LHCN-M2 (cell line): Measurements from ENCODE around the gene AVPI1. TPM values are rescaled to one million over a fixed set of nuclear protein-coding genes. Genes with fewer than 3 reads are reported as not detected.
"Not testable (repeated sequence)": the region's sequence is repeated elsewhere in the genome, so short reads cannot be mapped to it uniquely, and the experiment has no call there.

Source experiments
- DNase-seq: peaks from one replicate; pipeline ENCODE4 v3.0.0-alpha.2; 2012; ENCODE audit warnings: low read depth
- total RNA-seq: library from RNA; depleted of rRNA; stranded (reverse); fragments of >200 nt; gene quantifications from 2 replicates; pipeline ENCODE4 v1.2.3, GENCODE V29; 2014

The AVPI1 gene
- total RNA-seq, 1 experiment from 2014 or later = 24.4 TPM

DNA sequence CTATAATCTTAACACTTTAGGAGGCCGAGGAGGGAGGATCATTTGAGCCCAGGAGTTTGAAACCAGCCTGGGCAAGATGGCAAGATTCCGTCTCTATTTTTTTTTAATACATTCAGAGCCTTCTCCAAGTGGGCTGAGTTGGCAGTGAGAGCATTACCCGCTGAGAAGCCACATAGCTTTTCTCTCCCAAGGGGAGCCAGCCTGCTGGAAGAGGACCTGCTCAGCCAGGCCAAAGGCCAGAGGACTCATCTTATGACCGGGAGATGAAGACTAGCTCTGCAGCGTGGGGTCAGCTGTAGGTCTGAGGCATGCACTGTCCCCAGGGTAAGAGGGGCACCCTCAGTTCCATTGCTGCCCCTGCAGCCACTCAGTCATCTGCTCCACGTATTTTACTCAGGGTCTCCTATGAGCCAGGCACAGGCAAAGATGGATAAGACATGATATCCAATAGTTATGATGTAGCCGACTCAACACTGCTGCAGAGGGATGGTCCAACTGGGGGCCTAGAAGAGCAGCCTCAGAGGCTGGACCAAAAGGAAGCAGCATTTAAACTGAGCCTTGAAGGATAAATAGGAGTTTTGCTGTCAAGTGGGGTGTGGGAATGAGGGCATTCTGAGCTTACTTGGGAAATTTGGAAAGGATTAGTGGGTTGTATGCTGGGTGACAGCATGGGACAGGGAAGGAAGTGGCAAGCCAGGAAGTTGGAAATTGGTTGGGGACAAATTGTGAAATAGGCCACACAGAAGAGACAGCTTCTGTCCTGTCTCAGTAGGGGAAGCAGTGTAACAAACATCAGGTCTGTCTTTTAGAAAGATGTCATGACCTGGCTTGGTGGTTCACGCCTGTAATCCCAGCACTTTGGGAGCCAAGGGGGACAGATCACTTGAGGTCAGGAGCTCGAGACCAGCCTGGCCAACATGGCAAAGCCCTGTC, 24.9 kb upstream of the AVPI1 start:
- DNase-seq = no peak

- peak; percentile 81 for DNase-seq
Observed at GRCh38 chr10:97708976-97709946, 22.2 kb upstream of the AVPI1 start.

- no peak for DNase-seq
Observed at GRCh38 chr10:97708167-97708566, 21.1 kb upstream of the AVPI1 start.

- no peak for DNase-seq
Observed at GRCh38 chr10:97707134-97707861, 20.3 kb upstream of the AVPI1 start.

DNA sequence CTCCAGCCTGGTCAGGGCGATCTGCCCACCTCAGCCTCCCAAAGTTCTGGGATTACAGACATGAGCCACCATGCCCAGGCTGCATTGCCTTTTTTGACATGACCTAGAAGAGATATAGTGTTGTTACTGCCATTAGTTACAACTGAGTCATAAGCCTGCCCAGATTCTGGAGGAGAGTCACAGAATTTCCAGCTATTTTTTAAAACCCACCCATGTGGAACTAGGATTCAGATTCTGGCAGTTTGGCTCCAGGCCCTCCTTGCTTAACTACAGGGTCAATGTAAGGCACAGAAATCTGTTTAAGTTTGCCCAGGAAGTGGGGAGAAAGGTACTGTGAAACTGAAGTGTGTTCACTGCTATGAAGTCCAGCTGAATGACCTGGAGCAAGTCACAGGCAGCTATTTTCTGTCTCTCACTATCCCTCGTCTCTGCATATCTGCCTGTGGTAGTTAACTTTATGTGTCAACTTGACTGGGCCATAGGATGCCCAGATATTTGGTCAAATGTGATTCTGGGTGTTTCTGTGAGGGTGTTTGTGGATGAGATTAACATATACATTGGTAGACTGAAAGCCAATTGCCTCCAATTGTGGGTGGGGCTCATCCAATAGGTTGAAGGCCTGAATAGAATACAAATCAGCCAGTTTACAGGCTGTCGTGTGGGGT, 18.1 kb upstream of the AVPI1 start:
- no peak for DNase-seq

DNA sequence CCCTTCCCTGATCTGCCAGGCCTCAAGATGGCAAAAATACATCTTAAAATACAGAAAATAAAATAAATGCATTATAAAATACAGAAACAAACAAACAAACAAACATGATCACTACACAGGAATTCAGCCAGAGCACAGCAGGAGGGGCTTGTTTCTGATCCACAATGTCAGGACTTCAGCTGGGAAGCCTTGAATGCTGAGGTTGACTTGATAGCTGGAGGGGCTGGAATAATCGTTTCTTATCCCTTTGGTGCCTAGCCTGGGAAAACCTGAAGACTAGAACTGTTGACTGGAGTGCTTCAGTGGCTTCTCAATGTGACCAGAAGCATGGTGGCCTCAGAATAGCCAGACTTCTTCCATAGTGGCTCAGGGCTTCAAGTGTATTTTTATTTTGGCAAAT, 17.3 kb upstream of the AVPI1 start:
- no peak for DNase-seq

GRCh38 chr10:97703398-97704067, 16.5 kb upstream of the AVPI1 start:
- no peak for DNase-seq

GRCh38 chr10:97701438-97702069, 14.5 kb upstream of the AVPI1 start:
- DNase-seq = peak; percentile 77

DNA sequence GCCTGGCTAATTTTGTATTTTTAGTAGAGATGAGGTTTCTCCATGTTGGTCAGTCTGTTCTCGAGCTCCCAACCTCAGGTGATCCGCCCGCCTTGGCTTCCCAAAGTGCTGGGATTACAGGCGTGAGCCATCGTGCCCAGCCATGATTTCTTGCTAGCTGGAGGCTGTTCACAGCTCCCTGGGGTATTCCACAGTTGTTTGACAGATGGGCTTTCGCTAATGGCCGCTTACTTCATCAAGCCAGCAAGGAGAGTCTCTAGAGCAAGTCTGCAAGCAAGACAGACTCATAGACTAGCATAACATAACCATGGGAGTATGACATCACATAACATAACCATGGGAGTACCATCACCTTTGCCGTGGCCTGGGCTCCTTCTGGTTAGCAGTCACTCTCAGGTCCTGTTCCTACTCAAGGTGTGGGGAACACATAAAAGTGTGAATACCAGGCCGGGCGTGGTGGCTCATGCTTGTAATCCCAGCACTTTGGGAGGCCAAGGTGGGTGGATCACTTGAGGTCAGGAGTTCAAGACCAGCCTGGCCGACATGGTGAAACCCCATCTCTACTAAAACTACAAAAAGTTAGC, 11.1 kb upstream of the AVPI1 start:
- DNase-seq = not testable (repeated sequence)

GRCh38 chr10:97690133-97690532, 3.1 kb upstream of the AVPI1 start:
- no peak for DNase-seq

- peak; percentile 100 for DNase-seq
Observed at GRCh38 chr10:97689559-97690020, 2.5 kb upstream of the AVPI1 start.

DNA sequence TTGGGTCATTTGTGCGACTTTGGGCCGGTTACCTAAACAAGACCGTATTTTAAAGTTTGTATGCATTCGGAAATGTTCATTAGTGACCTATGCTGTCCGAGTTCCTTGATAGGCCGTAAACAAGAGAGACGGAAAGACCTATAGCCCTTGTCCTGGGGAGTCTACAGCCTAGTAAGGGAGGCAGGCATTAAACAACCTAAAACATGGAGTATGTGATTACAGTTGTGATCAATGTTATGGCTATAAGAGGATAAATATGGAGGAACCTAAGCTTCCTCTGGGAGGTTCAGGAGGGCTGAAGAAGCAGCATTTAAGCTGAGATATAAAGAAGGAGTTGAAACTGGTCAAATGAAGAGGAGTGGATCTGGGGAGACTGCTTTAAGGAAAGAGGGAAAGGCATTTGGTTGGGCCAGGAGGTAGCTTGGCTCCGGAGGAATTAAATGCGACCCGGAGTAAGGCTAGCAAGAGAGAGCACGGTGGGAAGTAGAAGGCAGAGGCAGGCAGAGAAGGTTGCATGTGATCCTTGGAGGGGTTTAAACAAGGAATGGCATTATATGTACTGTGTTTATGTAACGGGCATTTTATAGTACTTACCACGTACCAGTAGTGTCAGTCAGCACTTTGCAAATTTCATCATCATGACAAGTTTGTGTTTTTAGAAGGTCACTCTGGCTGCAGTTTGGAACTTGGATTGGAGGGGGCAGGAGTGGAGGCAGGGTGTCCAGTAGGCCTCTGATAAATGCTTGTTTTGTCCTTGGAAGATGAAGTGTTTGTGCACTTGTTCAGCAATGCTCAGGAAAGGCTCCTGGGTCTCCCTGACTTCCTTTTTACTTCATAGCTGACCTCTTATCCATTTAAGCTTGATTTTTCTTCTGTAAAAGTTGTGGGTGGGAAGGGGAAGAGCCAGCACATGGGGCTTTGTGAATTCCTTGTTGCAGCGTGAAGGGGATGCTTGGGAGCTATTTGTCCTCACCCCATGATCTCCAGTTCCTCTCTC, 1.0 kb upstream of the AVPI1 start:
- peak; percentile 66 for DNase-seq

GRCh38 chr10:97686301-97686961, 610 bp downstream of the AVPI1 start:
- no peak for DNase-seq

DNA sequence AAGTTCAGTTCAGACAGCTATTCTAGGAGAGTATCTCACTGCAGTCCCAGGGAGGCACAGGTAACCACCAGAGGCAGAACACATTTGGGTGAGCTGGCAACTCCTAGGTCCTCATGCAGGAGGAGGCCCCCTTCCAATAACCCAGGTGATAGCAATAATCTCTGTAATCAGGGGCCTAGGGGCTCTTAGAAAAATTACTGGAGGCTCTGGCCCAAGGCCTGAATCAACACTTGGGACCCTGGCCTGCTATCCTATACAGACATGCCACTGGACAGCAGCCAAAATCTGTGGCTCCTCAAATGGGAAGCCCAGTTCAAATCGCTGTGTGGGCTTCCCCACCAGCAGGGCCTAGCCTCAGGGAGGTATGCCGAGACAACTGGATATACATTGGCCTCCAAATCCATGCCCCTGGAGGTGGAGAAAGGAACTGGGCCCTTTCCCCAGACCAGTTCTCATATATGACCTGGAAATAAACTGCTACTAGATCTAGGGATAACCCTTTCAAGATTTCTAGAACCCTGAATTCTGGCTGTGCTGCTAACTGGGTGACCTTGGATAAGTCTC, 1.6 kb downstream of the AVPI1 start:
- DNase-seq = no peak

- no peak for DNase-seq
Observed at GRCh38 chr10:97684866-97685394, 2.1 kb downstream of the AVPI1 start.

DNA sequence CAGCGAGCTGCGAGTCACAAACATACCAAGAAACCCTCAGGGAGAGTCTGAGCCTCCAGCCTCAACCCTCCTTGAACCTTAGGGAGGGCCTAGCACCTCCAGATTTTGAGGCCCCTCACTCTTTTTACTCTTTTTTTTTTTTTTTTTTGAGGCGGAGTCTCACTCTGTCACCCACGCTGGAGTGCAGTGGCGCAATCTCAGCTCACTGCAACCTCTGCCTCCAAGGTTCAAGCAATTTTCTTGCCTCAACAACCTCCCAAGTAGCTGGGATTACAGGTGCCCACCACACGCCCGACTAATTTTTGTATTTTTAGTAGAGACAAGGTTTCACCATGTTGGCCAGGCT, 2.7 kb downstream of the AVPI1 start:
- not testable (repeated sequence) for DNase-seq
